PC-3 (cell line): Measurements from ENCODE around the gene PTPRR.

Experiments used
- EZH2 ChIP-seq: fragments of 300-600 bp; sonication (generic); IDR thresholded peaks from one replicate; pipeline ENCODE4 v1.6.1; 2017; ENCODE audit warnings: antibody characterized with exemption, mild to moderate bottlenecking, low read length; ENCODE audit not compliant: unreplicated experiment
- EZH2phosphoT487 ChIP-seq: fragments of 300-600 bp; sonication (generic); IDR thresholded peaks from 2 replicates; pipeline ENCODE4 v1.6.1; 2018; ENCODE audit warnings: mild to moderate bottlenecking, antibody characterized with exemption, low read length, borderline replicate concordance
- TF ChIP-seq, protein P1 (sequence below): fragments of 300-600 bp; sonication (generic); conservative IDR thresholded peaks from 2 replicates; pipeline ENCODE4 v1.5.1; 2017; ENCODE audit warnings: antibody characterized with exemption, low read depth, mild to moderate bottlenecking, low read length

DNA sequence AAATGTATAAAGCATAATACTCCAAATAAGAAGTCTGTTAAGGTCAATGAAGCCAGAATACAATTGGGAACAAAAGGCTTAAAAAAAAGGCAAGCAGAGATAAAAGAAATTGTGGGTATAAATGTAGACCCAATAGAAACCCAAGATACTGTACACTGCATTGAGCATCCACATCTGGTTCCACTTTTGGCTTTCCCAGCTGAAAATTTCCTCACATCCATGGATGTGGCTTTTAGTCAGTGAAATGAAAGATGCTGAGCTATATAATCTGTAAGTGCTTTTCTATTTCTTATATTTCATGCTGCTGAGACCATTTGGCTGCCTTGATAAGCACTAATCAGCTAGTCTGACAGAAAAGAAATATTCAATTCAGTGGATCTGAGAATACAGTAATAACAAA lies 83.5 kb downstream of the PTPRR start:
- TF ChIP-seq, protein P1, sequence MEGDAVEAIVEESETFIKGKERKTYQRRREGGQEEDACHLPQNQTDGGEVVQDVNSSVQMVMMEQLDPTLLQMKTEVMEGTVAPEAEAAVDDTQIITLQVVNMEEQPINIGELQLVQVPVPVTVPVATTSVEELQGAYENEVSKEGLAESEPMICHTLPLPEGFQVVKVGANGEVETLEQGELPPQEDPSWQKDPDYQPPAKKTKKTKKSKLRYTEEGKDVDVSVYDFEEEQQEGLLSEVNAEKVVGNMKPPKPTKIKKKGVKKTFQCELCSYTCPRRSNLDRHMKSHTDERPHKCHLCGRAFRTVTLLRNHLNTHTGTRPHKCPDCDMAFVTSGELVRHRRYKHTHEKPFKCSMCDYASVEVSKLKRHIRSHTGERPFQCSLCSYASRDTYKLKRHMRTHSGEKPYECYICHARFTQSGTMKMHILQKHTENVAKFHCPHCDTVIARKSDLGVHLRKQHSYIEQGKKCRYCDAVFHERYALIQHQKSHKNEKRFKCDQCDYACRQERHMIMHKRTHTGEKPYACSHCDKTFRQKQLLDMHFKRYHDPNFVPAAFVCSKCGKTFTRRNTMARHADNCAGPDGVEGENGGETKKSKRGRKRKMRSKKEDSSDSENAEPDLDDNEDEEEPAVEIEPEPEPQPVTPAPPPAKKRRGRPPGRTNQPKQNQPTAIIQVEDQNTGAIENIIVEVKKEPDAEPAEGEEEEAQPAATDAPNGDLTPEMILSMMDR = no peak
- TF ChIP-seq EZH2 = no peak
- TF ChIP-seq EZH2phosphoT487 = no peak
